Measurements from ENCODE around the gene CDH20.

The CDH20 gene

DNA sequence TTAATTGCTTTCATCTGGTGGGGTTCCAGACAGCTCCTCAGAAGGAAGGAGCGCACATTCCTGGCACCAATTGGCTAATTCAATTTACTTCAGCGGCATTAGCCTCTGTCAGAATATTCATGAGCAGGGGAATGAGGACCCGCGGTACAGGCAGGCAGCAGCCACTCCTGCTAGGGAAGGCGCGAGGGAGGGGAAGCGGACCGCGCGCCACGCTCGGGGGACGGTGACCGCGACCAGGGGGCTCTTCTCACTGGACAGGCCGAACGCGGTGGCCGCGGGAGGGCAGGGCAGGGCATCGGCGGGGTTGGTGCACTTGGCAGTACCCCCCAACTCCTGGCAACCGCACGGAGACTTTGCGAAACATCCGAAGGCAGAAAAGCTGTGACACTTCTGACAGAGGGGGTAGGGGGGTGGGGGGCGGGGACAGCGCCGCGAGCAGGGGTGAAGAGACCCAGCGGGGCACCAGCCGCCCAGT is at the start of gene CDH20:
Gene CDH20 (plus strand): TSS at position 160 of the 475 bp plus-strand sequence.
- in situ Hi-C loops (cut with HindIII; ENCODE audit: low pct_ligation_motif_present, low pct_unique_long_range_greater_than_20kb, low sequenced_read_pairs): no loop called here
- no peak for DNase-seq

DNA sequence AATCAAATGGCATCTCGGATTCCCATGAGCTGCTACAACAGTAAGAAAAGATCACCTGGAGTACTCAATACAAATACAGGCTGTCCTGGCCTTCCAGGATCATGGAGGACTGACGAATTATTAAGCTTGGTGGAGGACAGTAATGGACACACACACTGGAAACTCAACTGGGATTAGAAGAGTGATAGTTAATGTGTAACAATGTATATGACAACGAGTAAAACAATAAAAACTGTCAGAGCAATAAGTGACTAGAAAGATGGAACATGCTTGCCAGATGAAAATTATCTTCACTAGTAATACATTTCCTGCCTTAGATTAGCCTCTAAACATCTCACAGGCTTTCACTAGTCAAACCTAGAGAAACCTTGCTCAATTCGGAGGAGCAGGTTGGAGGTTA is 49.2 kb upstream of the CDH20 start:
- DNase-seq: no peak
- in situ Hi-C loops (cut with HindIII; ENCODE audit: low pct_ligation_motif_present, low pct_unique_long_range_greater_than_20kb, low sequenced_read_pairs): no loop called here

DNA sequence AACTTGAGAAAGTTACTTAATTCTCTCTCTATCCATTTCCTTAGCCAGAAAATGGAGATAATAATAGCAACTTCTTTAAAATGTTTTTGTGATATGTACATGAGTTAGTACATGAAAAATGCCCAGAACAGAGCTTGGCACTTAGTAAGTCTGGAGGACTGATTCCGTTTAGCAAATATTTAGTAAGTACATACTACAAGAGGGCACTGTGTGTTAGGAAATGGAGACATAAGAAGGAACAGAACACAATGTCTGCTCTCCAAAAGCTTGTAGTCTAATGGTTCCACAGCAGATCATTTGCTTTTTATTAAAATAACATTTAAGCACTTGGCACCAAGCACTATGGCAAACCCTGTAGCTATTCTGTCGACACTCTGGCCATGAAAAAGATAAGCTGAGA is 47.5 kb upstream of the CDH20 start:
- no peak for DNase-seq
- in situ Hi-C loops (cut with HindIII; ENCODE audit: low pct_ligation_motif_present, low pct_unique_long_range_greater_than_20kb, low sequenced_read_pairs): no loop called here

DNA sequence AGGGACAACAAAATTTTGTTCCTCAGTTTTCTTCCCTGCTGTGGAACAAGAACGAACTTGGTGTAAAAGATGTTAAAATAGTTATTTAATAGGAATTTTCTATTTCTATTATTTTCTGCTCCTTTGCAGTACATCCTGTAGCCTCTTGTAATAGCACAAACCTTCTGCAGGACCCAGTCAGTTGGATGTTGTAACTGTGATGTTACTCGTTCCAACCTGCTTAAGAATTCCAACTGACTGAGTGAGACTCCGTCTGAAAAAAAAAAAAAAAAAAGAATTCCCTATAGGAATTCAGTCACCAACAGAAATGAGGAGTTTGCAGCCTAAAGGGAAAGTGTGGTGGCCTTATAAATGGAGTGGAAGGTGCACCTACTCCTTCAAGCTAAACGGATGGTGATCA is 46.4 kb upstream of the CDH20 start:
- in situ Hi-C loops (cut with HindIII; ENCODE audit: low pct_ligation_motif_present, low pct_unique_long_range_greater_than_20kb, low sequenced_read_pairs): no loop called here
- DNase-seq: no peak

DNA sequence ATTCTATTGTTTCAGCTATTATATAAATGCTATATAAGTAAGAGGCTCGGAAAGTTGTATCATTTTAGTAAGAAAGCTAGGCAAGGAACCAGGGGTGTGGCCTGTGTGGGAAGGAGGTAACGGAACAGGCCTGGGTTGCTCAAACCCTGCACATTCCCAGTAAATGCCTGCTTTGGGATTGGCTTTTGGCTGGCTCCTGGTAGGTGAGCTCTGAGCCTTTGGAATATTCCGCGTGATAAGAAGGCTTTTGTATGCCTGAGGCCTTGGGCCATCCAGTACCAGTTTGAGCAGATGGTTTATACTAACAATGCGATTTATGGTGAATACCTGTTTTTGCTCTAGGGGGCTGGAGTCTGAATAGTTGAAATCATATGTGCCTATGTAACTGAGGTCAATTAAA is 42.6 kb upstream of the CDH20 start:
- no peak for DNase-seq
- in situ Hi-C loops (cut with HindIII; ENCODE audit: low pct_ligation_motif_present, low pct_unique_long_range_greater_than_20kb, low sequenced_read_pairs): no loop called here

DNA sequence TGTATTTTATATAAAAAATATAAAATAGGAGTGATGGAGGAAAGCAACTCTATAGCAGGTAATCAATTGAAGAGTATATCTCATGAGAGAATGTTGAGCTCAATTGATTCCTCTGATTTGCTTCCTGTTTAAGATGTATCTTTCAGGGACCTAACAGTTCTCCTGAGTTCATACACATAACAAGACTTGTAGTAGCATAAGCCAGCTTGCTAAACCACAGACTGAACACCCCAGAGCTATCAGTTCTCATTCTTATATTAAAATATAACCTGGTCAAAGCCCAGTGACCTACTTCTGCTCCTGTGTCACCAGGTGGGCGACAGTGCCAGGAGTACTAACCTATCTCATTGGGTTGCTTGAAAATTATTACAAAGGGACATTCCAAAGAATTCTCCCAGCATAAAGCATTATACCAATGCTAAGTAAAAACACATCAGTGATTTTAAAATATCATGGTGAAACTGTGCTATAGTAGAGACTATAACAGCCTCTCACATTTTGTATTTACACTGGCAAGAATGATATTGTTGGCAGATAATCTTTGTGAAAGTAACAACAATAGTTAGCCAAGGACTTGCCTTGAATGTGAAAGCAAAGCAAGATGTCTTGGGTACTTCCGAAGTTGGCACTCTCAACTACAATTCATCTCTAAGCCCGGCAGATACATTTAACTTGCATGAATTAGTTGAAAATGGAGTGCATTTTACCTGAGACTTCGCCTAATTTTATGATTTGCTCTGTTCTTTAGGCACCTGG is 40.8 kb upstream of the CDH20 start:
- in situ Hi-C loops (cut with HindIII; ENCODE audit: low pct_ligation_motif_present, low pct_unique_long_range_greater_than_20kb, low sequenced_read_pairs): no loop called here
- no peak for DNase-seq

DNA sequence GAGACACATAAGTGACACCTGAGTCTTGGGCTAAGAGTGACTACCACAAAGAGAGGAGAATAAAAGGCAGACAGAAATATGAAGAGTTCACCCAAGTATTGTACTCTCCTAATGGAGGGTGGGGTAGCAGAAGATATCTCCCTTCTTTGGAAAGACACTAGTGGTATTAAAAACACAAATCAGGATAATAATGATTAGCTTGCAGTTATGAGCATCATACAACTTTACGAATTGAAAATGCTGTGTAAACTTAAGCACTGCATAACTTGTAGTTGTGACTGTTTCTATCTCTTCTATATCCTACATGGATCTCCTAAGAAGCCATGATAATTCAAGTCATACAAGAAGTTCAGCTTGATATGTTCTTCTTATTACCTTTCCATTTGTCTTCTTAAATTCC is 38.1 kb upstream of the CDH20 start:
- DNase-seq: no peak

DNA sequence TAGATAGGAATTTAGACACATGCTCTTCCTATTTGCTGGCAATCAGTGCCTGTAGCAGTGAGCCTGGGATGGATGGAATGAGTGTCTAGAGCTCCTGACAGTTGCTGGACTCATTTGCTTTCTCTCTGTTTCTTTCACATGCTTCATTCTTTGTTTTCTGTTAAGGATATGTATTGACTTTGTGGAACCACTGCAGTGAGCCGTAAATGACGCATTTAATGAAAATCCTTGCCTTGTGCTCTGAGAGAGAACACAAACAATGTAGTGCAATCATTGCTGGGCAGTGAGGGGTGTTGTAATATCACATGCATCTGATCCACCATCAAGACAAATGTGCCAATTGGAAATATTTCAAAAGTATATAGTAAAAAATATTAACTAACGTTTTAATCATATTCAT is 25.2 kb upstream of the CDH20 start:
- in situ Hi-C loops (cut with HindIII; ENCODE audit: low pct_ligation_motif_present, low pct_unique_long_range_greater_than_20kb, low sequenced_read_pairs): no loop called here
- no peak for DNase-seq

More for the DNA sequence above, 38.1 kb upstream of the CDH20 start:
- in situ Hi-C loops (cut with HindIII; ENCODE audit: low pct_ligation_motif_present, low pct_unique_long_range_greater_than_20kb, low sequenced_read_pairs): no loop called here

DNA sequence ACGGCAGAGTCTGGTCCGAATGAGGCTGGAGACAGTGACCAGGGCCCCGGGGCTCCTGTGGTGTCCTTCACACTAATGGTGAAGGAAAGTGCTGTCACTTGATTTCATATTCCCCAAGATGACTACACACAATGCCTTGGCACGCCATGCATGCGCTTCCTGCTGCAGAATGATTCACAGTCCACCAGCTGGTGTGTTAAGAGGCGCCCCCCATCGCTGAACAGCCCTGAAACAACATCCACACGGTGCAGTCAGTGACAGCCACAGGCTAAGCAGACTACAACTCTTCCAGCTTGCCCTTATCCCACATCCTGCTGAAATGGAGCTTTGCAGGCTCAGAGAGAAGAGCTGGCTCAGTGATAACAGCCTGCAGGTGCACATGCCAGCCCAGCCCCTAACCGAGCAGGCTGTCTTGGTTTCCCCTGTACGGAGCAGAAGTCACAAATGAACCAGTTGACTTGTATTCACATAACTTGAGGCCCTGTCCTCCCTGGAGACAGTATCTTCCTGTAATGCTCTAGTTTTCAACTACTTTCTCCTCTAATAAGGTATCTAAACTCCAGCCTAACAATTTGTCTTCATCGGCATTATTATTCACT is 24.3 kb upstream of the CDH20 start:
- in situ Hi-C loops (cut with HindIII; ENCODE audit: low pct_ligation_motif_present, low pct_unique_long_range_greater_than_20kb, low sequenced_read_pairs): no loop called here
- DNase-seq: no peak

DNA sequence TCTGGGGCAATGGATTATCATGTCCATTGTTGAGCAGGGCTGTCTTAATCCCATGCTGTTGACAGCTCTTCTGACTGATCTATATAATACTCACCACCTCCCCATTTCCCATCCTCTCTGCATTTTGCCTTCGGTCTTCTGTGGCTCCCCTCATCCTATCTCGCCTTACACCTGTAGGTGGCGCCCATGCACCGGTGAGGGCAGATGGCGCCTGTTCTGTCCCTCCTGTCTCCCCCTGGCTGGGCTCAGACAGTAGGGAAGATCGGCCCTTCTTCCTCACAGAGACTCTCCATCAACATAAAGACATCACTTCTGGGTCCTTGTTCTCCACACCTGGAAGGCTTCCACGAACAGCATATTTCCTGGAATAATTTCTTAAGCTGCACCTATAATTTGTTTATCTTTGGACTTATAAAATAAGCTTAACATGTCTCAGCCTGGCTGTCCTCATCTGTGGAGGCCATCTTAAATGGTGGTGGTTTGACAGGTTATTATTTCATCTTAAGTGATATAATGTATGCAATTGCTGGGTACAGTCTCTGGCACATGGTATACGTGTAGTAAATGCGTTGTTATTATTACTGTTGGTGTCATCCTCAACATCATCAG is 10.9 kb upstream of the CDH20 start:
- in situ Hi-C loops (cut with HindIII; ENCODE audit: low pct_ligation_motif_present, low pct_unique_long_range_greater_than_20kb, low sequenced_read_pairs): no loop called here
- DNase-seq: peak; percentile 54

DNA sequence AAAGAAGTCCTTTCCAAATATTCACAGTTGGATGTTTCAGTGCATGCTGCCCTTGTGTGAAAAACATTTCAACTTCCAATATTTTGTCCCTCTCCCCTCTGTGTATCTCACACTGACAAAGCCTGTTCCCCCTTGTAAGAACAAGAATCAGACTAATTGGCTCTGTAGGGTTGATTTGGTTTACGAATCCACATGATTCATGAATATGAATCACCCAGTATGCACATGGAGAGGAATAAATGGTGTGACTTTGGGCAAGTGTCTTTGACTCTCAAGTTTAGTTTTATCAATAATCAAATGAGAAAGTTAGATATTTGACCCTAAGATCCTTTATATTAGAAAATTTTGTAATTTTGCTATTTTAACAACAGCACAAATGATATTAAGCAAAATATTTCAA is 9.3 kb upstream of the CDH20 start:
- DNase-seq: no peak
- in situ Hi-C loops (cut with HindIII; ENCODE audit: low pct_ligation_motif_present, low pct_unique_long_range_greater_than_20kb, low sequenced_read_pairs): no loop called here

DNA sequence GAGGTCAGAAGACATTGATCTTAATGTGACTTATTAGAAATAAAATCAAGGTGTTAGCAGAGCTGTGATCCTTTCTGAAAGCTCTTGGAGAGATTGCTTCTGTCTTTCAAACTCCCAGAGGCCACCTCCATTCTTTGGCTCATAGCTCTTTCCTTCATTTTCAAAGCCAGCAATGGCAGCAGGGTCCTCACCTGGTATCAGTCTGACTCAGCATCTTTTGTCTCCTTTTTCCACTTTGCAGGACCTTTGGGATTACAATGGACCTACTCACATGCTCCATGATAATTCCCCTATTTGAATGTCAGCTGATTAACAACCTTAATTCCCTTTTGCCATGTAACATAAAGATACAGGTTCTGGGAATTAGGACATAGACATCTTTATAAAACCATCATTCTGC is 6.8 kb upstream of the CDH20 start:
- DNase-seq: no peak
- in situ Hi-C loops (cut with HindIII; ENCODE audit: low pct_ligation_motif_present, low pct_unique_long_range_greater_than_20kb, low sequenced_read_pairs): no loop called here

DNA sequence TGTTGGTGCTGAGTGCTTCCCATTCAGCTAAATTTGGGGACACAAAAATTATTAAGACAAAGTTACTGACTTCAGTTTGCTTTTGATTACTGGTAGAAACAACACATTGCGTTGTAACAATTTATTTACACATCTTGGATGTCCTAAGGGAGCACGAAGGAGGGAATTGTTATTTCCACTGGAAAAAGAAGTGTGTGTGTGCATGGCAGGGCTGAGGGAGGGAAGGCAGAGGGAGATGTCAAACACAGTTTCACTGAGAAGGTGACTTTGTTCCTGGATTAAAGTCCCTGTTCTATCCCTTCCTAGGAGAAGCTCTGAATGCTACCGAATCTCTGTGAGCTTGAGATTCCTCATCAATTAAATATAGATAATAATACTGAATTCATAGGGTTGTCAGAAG is 3.8 kb upstream of the CDH20 start:
- in situ Hi-C loops (cut with HindIII; ENCODE audit: low pct_ligation_motif_present, low pct_unique_long_range_greater_than_20kb, low sequenced_read_pairs): no loop called here
- no peak for DNase-seq

DNA sequence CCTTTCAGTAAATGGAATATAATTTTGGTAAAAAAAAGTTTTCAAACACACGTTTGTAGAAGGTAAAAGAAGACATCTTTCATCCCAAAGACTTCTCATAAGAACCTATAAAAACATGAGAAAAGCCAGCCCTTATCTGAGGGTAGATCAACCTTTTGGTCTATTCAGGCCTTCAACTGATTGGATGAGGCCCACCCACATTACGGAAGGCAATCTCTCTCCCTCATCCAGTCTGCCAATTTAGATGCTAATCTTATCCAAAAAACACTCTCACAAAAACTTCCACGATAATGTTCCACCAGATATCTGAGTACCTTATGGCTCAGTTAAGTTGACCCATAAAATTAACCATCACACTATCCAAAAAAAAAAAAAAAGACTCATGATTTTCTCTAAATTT is 2.2 kb upstream of the CDH20 start:
- in situ Hi-C loops (cut with HindIII; ENCODE audit: low pct_ligation_motif_present, low pct_unique_long_range_greater_than_20kb, low sequenced_read_pairs): no loop called here
- DNase-seq: no peak

DNA sequence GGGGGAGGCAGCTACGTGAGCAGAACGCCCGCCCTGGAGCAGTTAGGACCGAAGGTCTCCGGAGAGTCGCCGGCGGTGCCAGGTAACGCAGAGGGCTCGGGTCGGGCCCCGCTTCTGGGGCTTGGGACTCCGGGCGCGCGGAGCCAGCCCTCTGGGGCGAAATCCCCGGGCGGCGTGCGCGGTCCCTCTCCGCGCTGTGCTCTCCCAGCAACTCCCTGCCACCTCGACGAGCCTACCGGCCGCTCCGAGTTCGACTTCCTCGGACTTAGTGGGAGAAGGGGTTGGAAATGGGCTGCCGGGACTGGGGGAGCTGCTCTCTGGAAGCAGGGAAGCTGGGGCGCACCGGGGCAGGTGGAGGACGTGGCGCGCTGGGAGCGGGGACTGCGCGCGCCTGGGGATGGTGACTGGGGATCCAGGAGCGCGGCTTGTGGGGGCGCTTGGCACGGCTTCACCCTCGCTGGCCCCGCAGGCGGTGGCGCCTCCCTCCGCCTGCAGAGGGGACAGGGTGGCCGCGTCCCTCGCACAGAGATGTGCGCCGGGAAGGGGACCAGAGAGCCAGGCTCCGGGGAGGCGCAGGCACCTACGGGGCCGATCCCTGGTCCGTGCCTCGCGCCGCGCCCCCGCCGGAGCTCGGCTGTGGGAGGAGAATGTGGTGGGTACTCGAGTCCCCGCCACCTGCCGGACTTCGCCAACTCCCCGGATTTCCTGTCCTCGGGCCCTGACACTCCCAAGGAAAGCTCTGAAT is 688 bp downstream of the CDH20 start:
- in situ Hi-C loops (cut with HindIII; ENCODE audit: low pct_ligation_motif_present, low pct_unique_long_range_greater_than_20kb, low sequenced_read_pairs): no loop called here
- no peak for DNase-seq

DNA sequence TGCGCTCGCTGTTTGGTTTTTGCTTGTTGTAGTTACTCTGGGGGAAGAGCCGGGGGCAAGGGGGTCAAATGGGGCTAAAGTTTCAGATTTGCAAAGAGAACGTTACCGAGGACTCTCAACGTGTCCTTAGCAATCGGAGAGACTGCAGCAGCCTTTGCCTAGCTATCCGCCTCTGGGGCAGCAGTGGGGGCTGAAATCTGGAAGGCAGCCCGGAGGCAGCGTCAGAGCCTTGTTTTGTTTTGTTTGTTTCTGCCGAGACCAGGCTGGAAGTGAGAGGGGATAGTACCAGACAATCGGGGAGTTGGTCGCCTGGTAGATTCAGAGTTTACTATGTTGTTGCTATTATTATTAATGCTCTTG is 1.2 kb downstream of the CDH20 start:
- DNase-seq: no peak

DNA sequence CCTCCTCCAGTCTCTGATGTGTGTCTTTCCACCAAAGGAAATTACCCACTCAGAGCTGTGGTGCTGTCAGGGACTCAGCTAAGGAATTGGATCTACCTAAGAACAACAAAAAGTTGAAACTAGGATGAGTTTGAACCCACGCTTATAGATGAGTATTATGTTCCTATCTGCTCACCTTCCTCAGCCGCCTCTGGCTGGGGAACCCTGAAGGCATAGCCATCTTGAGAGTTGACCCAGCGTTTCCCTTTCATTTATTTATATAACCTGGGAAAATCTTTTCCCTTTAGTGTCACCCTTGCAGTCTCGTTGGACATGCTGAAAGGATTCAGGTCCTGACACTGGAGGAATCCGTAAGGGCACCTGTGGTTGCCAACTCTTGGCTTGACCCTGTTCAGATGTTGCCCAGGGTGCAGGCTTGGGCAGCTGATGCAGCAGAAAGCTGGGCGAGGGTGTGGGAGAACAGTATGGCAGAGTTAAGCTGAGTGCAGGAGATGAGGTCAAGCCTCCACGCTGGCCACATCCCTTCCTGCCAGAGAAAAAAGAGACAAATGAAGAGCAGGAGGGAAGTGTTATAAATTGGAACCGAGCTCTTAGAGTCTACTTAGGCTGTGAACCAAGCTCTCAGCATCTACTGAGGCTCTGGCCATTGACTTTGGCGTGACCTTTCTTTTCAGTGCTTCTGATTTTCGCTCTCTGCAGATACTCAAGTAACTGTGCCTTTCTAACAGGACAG is 1.9 kb downstream of the CDH20 start:
- in situ Hi-C loops (cut with HindIII; ENCODE audit: low pct_ligation_motif_present, low pct_unique_long_range_greater_than_20kb, low sequenced_read_pairs): no loop called here
- DNase-seq: no peak

More for the DNA sequence above, 1.2 kb downstream of the CDH20 start:
- in situ Hi-C loops (cut with HindIII; ENCODE audit: low pct_ligation_motif_present, low pct_unique_long_range_greater_than_20kb, low sequenced_read_pairs): no loop called here

DNA sequence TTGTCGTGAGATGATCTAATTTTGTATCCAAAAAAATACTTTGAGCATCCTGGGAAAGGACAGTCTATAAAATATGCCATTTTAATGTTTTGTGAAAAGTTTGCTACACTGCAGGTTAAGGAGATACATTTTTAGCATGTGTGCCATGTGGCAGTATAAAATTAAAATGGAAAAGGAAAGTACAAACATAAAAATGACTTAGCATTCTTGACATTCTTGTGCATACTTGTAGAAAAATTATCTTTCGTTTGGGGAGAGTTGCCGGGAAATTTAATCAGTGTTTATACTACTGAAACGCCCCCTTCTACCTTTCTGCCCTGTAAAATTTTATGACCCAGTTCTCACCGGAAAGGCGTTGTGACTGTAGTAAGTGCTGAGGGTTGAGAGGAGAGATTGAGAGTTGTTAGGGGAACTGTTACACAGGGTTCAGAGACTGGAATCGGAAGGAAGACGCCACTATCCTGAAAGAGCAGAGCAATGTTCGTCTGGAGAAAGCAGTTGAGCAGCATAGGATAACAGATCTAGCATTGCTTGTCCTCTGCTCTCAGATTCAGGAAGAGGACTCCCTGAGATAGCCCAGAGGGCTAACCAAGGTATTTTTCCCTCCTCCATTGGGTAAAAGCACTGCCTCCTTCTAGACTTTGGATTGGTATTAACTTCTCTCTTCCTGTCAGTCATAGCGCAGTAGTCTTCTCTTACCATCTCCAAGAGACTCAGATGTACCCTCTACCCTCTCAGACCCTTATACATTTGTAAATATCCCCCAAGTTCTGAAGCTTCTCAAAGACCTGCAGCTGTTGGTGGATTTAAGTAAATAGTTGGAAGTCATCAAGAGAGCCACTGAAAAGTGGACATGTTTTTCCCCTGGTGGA is 2.7 kb downstream of the CDH20 start:
- no peak for DNase-seq
- in situ Hi-C loops (cut with HindIII; ENCODE audit: low pct_ligation_motif_present, low pct_unique_long_range_greater_than_20kb, low sequenced_read_pairs): no loop called here
